ENCODE measurements around the gene FZD10. TPM values are rescaled to one million over a fixed set of nuclear protein-coding genes. Genes with fewer than 3 reads are reported as not detected.

Gene FZD10
- total and polyA plus RNA-seq, 2 experiments from 2014 or later: 0.35 to 1.7 TPM

DNA sequence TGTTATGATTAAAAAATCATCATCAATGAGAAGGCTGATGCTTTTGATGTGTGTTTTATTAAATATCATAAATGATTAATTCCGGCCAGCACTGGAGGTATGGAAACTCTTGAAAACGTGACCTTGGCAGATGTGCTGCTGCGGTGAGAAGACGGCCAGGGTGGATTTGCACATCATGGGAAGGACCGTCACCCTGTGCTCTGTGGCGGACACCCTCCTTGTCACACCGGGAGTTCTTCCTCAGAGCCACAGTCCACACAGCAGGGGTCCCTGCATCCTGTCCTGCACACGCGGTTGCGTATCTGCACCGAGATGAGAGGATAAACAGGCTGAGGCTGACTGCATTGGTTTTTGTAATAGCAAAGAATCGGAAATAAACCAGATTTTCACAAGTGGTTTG, 33.5 kb downstream of the FZD10 start:
- H3K4me1 ChIP-seq (ENCODE audit: insufficient read depth): no peaks in the 10 kb centered on the region
- H3K9me2 ChIP-seq (replicated peaks; ENCODE audit: insufficient read depth): no peaks in the 10 kb centered on the region
- 77% methylated on average over 12 of the region's 12 CpGs for WGBS (ENCODE audit: low lambda C conversion rate, missing lambda C conversion rate)
- no peaks in the 10 kb centered on the region for H3K36me3 ChIP-seq (replicated peaks; ENCODE audit: insufficient read depth, low read depth)
- H2AFZ ChIP-seq: no peak overlapping the region
- no peak for TF ChIP-seq EZH2phosphoT487 (IDR thresholded peaks at IDR 0.05; ENCODE audit: low read depth, severe bottlenecking, unreplicated experiment)
- TF ChIP-seq EZH2 (IDR thresholded peaks at IDR 0.05; ENCODE audit: borderline replicate concordance): no peak
- TF ChIP-seq, protein P1, sequence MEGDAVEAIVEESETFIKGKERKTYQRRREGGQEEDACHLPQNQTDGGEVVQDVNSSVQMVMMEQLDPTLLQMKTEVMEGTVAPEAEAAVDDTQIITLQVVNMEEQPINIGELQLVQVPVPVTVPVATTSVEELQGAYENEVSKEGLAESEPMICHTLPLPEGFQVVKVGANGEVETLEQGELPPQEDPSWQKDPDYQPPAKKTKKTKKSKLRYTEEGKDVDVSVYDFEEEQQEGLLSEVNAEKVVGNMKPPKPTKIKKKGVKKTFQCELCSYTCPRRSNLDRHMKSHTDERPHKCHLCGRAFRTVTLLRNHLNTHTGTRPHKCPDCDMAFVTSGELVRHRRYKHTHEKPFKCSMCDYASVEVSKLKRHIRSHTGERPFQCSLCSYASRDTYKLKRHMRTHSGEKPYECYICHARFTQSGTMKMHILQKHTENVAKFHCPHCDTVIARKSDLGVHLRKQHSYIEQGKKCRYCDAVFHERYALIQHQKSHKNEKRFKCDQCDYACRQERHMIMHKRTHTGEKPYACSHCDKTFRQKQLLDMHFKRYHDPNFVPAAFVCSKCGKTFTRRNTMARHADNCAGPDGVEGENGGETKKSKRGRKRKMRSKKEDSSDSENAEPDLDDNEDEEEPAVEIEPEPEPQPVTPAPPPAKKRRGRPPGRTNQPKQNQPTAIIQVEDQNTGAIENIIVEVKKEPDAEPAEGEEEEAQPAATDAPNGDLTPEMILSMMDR (IDR thresholded peaks at IDR 0.05; ENCODE audit: poor library complexity): no peak
- no peaks in the 10 kb centered on the region for H4K20me1 ChIP-seq (ENCODE audit: insufficient read depth, poor library complexity, severe bottlenecking)
- H3K27ac ChIP-seq: no peak overlapping the region
- no peaks in the 10 kb centered on the region for H3K27me3 ChIP-seq
- H3K4me3 ChIP-seq: no peak overlapping the region
- H3K79me2 ChIP-seq: no peaks in the 10 kb centered on the region
- DNase-seq (ENCODE audit: low spot score): no peak
- H3K9me3 ChIP-seq (ENCODE audit: low read depth): no peaks in the 10 kb centered on the region
- no peak overlapping the region for H3K4me2 ChIP-seq

DNA sequence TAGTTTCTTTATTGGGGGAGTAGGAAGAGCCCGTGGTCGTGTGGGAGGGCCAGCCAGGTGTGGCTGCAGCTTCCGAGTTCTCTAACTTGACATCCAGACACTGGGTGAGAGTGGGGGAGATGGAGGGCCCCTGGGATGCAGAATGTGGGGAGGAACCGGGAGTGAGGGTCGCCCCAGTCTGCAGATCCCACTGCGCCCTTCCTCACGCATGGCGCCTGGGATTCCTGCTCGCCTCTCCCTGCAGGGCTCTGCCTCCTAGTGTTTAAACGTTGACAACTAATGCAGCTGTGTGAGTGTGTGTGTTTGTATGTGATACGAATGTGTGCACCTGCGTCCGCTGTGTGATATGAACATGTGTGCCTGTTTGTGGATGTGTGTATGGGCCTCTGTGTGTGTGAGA, 34.6 kb downstream of the FZD10 start:
- no peaks in the 10 kb centered on the region for H3K9me2 ChIP-seq (replicated peaks; ENCODE audit: insufficient read depth)
- H4K20me1 ChIP-seq (ENCODE audit: insufficient read depth, poor library complexity, severe bottlenecking): no peaks in the 10 kb centered on the region
- no peaks in the 10 kb centered on the region for H3K79me2 ChIP-seq
- TF ChIP-seq EZH2phosphoT487 (IDR thresholded peaks at IDR 0.05; ENCODE audit: low read depth, severe bottlenecking, unreplicated experiment): no peak
- TF ChIP-seq EZH2 (IDR thresholded peaks at IDR 0.05; ENCODE audit: borderline replicate concordance): no peak
- TF ChIP-seq, protein P1 (IDR thresholded peaks at IDR 0.05; ENCODE audit: poor library complexity): no peak
- no peak overlapping the region for H3K4me2 ChIP-seq
- H3K27ac ChIP-seq: no peak overlapping the region
- H3K27me3 ChIP-seq: no peaks in the 10 kb centered on the region
- no peaks in the 10 kb centered on the region for H3K9me3 ChIP-seq (ENCODE audit: low read depth)
- H3K36me3 ChIP-seq (replicated peaks; ENCODE audit: insufficient read depth, low read depth): no peaks in the 10 kb centered on the region
- H3K4me1 ChIP-seq (ENCODE audit: insufficient read depth): no peaks in the 10 kb centered on the region
- 74% methylated on average over 13 of the region's 13 CpGs for WGBS (ENCODE audit: low lambda C conversion rate, missing lambda C conversion rate)
- H2AFZ ChIP-seq: no peak overlapping the region
- no peak overlapping the region for H3K4me3 ChIP-seq
- no peak for DNase-seq (ENCODE audit: low spot score)

DNA sequence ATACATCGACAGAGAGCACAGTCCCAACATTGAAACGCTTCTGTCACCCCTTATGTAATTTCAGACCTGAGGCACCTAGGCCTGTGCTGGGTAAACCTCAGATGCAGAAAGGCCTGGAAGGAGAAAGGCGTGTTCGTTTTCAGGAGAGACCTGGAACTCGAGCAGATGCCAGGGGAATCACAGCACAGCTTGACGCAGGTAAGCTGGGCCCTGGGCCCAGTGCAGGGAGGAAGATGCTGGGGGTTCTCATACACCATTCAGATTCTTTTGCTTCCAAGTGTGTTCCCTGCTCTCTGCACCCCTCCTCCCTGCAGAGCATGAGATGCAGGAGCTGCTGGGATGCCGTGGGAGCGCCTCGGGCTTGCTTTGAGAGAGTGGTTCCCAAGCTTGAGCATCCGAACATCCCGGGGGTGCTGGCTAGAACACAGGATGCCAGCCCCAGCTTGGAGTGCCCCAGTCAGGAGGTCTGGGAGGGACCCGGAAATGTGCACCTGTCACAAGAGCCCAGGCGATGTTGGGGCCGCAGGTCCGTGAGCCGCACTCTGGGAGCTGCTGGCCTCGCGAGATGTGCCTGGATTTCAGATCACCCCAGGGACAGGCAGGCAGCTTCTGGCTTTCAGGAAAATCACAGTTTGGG, 35.9 kb downstream of the FZD10 start:
- Histone ChIP-seq H3K9me2 (replicated peaks; ENCODE audit: insufficient read depth) (no peaks in the 10 kb centered on the region), H3K36me3 (replicated peaks; ENCODE audit: insufficient read depth, low read depth) (no peaks in the 10 kb centered on the region), H3K4me2 (no peak overlapping the region), H4K20me1 (ENCODE audit: insufficient read depth, poor library complexity, severe bottlenecking) (no peaks in the 10 kb centered on the region), H3K27ac (no peak overlapping the region), H2AFZ (no peak overlapping the region), H3K9me3 (ENCODE audit: low read depth) (no peaks in the 10 kb centered on the region), H3K27me3 (no peaks in the 10 kb centered on the region), H3K79me2 (no peaks in the 10 kb centered on the region), H3K4me1 (ENCODE audit: insufficient read depth) (no peaks in the 10 kb centered on the region), H3K4me3 (no peak overlapping the region)
- TF ChIP-seq EZH2 (IDR thresholded peaks at IDR 0.05; ENCODE audit: borderline replicate concordance) (no peak), EZH2phosphoT487 (IDR thresholded peaks at IDR 0.05; ENCODE audit: low read depth, severe bottlenecking, unreplicated experiment) (no peak)
- TF ChIP-seq, protein P1 (IDR thresholded peaks at IDR 0.05; ENCODE audit: poor library complexity): no peak
- WGBS (ENCODE audit: low lambda C conversion rate, missing lambda C conversion rate): 85% methylated on average over 18 of the region's 18 CpGs
- DNase-seq (ENCODE audit: low spot score): no peak
